Caco-2 (cell line): ENCODE data around the gene FAM170B. TPM values are rescaled to one million over a fixed set of nuclear protein-coding genes. Genes with fewer than 3 reads are reported as not detected.

Experiments
- BruUV-seq: library from RNA; stranded (reverse); fragments of 400-500 nt; replicated peaks from 2 replicates; lab custom pipeline; 2021; lab: Mats Ljungman, UMichigan
- CTCF ChIA-PET: fragments of 300-600 bp; sonication (Branson Sonifier 250); formaldehyde crosslinking; loops from one replicate; lab custom pipeline; 2022; ENCODE audit warnings: antibody characterized with exemption; lab: Charles Lee
- POLR2A ChIA-PET: fragments of 300-600 bp; sonication (Branson Sonifier 250); formaldehyde crosslinking; loops from one replicate; lab custom pipeline; 2022; ENCODE audit warnings: antibody characterized with exemption; lab: Charles Lee
- DNase-seq, 2 experiments: peaks; one replicate each; pipeline versions ENCODE4 v3.0.0 to v3.0.0-alpha.2; 2020 to 2022
- H3K27me3 ChIP-seq: replicated peaks from 2 replicates; pipeline ENCODE4 v1.6.0; 2011; ENCODE audit warnings: low read length; ENCODE audit not compliant: control insufficient read depth, insufficient read depth
- H3K36me3 ChIP-seq: 2 replicates; pipeline ENCODE4 v1.5.1; 2011; ENCODE audit warnings: low read length; ENCODE audit not compliant: control insufficient read depth, insufficient read depth
- H3K4me1 ChIP-seq: fragments of 250-450 bp; sonication (Bioruptor Pico); 2 replicates; pipeline ENCODE4 v1.5.1; 2020; ENCODE audit warnings: mild to moderate bottlenecking
- H3K4me3 ChIP-seq: 2 replicates; pipeline ENCODE4 v1.5.1; 2011; ENCODE audit warnings: low read depth, mild to moderate bottlenecking, control low read depth, low read length
- H3K9me3 ChIP-seq: fragments of 250-450 bp; sonication (Bioruptor Pico); 2 replicates; pipeline ENCODE4 v1.5.1; 2020; ENCODE audit warnings: mild to moderate bottlenecking, moderate library complexity
- H3K27ac Mint-ChIP-seq: one replicate; pipeline ENCODE4 v1.8.0; 2022; ENCODE audit warnings: mixed read lengths; ENCODE audit not compliant: unreplicated experiment
- H3K27me3 Mint-ChIP-seq: one replicate; pipeline ENCODE4 v1.8.0; 2022; ENCODE audit warnings: mixed read lengths; ENCODE audit not compliant: insufficient read depth, unreplicated experiment
- H3K36me3 Mint-ChIP-seq: one replicate; pipeline ENCODE4 v1.8.0; 2022; ENCODE audit warnings: mild to moderate bottlenecking, mixed read lengths; ENCODE audit not compliant: insufficient read depth, unreplicated experiment
- H3K4me1 Mint-ChIP-seq: one replicate; pipeline ENCODE4 v1.8.0; 2022; ENCODE audit warnings: low read depth, mixed read lengths; ENCODE audit not compliant: unreplicated experiment
- H3K4me3 Mint-ChIP-seq: one replicate; pipeline ENCODE4 v1.8.0; 2022; ENCODE audit warnings: mild to moderate bottlenecking, moderate library complexity, mixed read lengths; ENCODE audit not compliant: unreplicated experiment
- H3K9me3 Mint-ChIP-seq: one replicate; pipeline ENCODE4 v1.8.0; 2022; ENCODE audit warnings: mixed read lengths; ENCODE audit not compliant: unreplicated experiment
- intact Hi-C: fragments of 100-400 bp; cut with micrococcal nuclease; formaldehyde crosslinking; loops from one replicate; pipeline ENCODE4 v1.10.0; 2022; ENCODE audit not compliant: unreplicated experiment
- total RNA-seq: library from RNA; stranded (reverse); gene quantifications from 2 replicates; pipeline ENCODE4 v1.2.3, GENCODE V29; 2022
- TF ChIP-seq, protein P1 (sequence below), 2 experiments: fragments of 200-600 bp in 1 of 2; IDR thresholded peaks; 1 replicate in 1 of 2; 2 replicates in 1 of 2; pipeline versions ENCODE4 v1.5.1 to v1.8.0; 2011 to 2022; ENCODE audit warnings: antibody characterized with exemption in 1 of 2, control low read depth in 1 of 2, inconsistent platforms in 1 of 2, low read depth in 1 of 2, low read length in 1 of 2, mild to moderate bottlenecking in 1 of 2, moderate library complexity in 1 of 2; ENCODE audit not compliant: insufficient read depth in 1 of 2, severe bottlenecking in 1 of 2, unreplicated experiment in 1 of 2

The FAM170B gene
- total RNA-seq, 1 experiment from 2014 or later = not detected

DNA sequence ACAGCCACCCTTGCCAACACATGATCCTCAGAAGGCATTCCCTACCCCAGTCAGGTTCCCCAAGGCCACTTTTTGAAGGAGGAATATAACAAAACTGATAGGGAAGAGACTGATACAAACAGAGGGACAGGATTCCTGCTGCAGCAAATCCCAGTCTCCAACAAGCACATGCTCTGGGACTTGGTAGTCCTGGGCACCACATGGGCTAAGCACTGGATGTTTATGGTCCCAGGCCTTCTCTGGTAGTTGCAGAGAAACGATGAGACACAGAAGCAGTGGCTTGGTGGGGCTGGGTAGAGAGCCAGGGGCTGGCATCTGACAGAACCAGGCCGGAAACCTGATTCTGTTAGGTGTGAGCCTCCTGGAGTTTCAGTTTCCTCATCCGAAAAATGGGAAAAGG, 21.7 kb downstream of the FAM170B start:
- TF ChIP-seq, protein P1, sequence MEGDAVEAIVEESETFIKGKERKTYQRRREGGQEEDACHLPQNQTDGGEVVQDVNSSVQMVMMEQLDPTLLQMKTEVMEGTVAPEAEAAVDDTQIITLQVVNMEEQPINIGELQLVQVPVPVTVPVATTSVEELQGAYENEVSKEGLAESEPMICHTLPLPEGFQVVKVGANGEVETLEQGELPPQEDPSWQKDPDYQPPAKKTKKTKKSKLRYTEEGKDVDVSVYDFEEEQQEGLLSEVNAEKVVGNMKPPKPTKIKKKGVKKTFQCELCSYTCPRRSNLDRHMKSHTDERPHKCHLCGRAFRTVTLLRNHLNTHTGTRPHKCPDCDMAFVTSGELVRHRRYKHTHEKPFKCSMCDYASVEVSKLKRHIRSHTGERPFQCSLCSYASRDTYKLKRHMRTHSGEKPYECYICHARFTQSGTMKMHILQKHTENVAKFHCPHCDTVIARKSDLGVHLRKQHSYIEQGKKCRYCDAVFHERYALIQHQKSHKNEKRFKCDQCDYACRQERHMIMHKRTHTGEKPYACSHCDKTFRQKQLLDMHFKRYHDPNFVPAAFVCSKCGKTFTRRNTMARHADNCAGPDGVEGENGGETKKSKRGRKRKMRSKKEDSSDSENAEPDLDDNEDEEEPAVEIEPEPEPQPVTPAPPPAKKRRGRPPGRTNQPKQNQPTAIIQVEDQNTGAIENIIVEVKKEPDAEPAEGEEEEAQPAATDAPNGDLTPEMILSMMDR (IDR thresholded peaks at IDR 0.05; ENCODE audit: insufficient read depth in 1 of 2, low read depth in 1 of 2, low read length in 1 of 2, severe bottlenecking in 1 of 2, unreplicated experiment in 1 of 2) = no peak
- H3K36me3 Mint-ChIP-seq = no peaks in the 10 kb centered on the region
- no peaks in the 10 kb centered on the region for H3K4me1 Mint-ChIP-seq
- H3K4me3 Mint-ChIP-seq = no peak overlapping the region
- POLR2A ChIA-PET = no interaction called here
- intact Hi-C loops = no loop called here
- no peak overlapping the region for H3K27ac Mint-ChIP-seq
- Histone ChIP-seq H3K4me1 (no peaks in the 10 kb centered on the region), H3K4me3 (no peak overlapping the region), H3K9me3 (no peaks in the 10 kb centered on the region), H3K27me3 (peaks cover 1% of the 10 kb centered on the region), H3K36me3 (no peaks in the 10 kb centered on the region)
- DNase-seq = no peak
- no peaks in the 10 kb centered on the region for H3K27me3 Mint-ChIP-seq
- CTCF ChIA-PET = no interaction called here
- no TSS peak for BruUV-seq
- no peaks in the 10 kb centered on the region for H3K9me3 Mint-ChIP-seq

DNA sequence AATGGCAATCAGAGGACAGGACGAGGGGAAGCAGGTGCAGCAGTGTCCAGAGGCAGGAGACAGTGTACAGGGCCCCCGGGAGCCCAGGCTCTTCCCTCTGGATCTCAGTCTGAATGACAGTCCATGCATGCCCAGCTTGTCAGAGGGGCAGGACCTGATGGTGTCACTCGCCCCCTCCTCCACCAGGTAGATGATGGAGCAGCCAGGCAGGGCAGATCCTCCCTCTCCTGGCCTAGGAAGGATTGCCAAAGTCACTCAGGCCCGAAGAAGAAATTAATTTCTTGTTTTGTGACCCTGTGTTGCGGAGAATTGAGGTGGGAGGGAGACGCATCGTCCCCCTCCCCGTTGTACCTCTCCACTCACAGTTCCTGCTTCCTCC, 22.5 kb downstream of the FAM170B start:
- no TSS peak for BruUV-seq
- H3K27me3 ChIP-seq = peaks cover 1% of the 10 kb centered on the region
- POLR2A ChIA-PET = no interaction called here

DNA sequence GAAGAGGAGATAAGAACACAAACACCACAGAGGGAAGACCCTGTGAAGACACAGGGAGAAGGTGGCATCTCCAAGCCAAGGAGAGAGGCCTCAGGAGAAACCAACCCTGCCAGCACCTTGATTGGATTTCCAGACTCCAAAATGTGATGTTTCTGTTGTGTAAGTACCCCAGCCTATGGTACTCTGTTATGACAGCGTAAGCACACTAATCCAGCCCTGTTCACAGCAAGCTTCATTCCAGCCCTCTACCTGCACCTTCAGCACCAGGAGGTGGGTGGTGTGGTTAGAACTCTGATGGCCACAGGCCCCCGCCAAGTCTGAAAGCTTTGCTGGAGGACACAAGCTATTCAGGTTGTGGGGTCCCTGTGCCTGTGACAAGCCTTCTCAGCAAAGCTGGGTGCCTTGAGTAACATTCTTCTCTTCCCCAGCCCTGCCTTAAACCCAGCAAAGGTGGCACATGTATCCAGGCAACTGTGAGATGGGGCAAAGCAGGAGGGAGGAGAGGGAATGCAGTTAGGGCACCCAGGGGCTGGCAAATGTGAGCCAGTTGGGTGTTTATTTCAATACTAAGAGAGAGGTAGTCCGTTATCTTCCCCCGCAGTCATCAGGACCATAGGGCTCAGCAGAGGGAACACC, 23.0 kb downstream of the FAM170B start:
- Histone ChIP-seq H3K27me3 (peaks cover 1% of the 10 kb centered on the region), H3K4me1 (no peaks in the 10 kb centered on the region), H3K36me3 (no peaks in the 10 kb centered on the region), H3K4me3 (no peak overlapping the region), H3K9me3 (no peaks in the 10 kb centered on the region)
- Mint-ChIP-seq H3K9me3 (no peaks in the 10 kb centered on the region), H3K4me3 (no peak overlapping the region), H3K36me3 (no peaks in the 10 kb centered on the region), H3K27me3 (peaks cover 3% of the 10 kb centered on the region), H3K4me1 (no peaks in the 10 kb centered on the region), H3K27ac (no peak overlapping the region)
- ChIA-PET POLR2A (no interaction called here), CTCF (no interaction called here)
- DNase-seq = no peak
- no TSS peak for BruUV-seq
- TF ChIP-seq, protein P1 (IDR thresholded peaks at IDR 0.05; ENCODE audit: insufficient read depth in 1 of 2, low read depth in 1 of 2, low read length in 1 of 2, severe bottlenecking in 1 of 2, unreplicated experiment in 1 of 2) = no peak
- intact Hi-C loops = no loop called here

More for the DNA sequence above, 22.5 kb downstream of the FAM170B start:
- H3K4me1 Mint-ChIP-seq = no peaks in the 10 kb centered on the region
- no peaks in the 10 kb centered on the region for H3K36me3 Mint-ChIP-seq
- H3K9me3 Mint-ChIP-seq = no peaks in the 10 kb centered on the region
- Histone ChIP-seq H3K4me3 (no peak overlapping the region), H3K9me3 (no peaks in the 10 kb centered on the region), H3K4me1 (no peaks in the 10 kb centered on the region), H3K36me3 (no peaks in the 10 kb centered on the region)
- H3K27ac Mint-ChIP-seq = no peak overlapping the region
- no peak for DNase-seq
- intact Hi-C loops = no loop called here
- TF ChIP-seq, protein P1 (IDR thresholded peaks at IDR 0.05; ENCODE audit: insufficient read depth in 1 of 2, low read depth in 1 of 2, low read length in 1 of 2, severe bottlenecking in 1 of 2, unreplicated experiment in 1 of 2) = no peak
- H3K27me3 Mint-ChIP-seq = peaks cover 3% of the 10 kb centered on the region
- no peak overlapping the region for H3K4me3 Mint-ChIP-seq
- CTCF ChIA-PET = no interaction called here
